GM21737 (cell line): ENCODE data around the gene PLXNB2.
"Not testable (repeated sequence)": the region's sequence is repeated elsewhere in the genome, so short reads cannot be mapped to it uniquely, and the experiment has no call there.

ENCODE experiments used
- ATAC-seq: cut with Tn5 transposase; IDR thresholded peaks from one replicate; pipeline ENCODE4 v1.9.1; 2021; ENCODE audit warnings: mild to moderate bottlenecking, moderate library complexity; ENCODE audit not compliant: unreplicated experiment

The PLXNB2 gene

GRCh38 chr22:50326225-50326955 is 18.9 kb upstream of the PLXNB2 start:
- ATAC-seq, result peak; percentile 2

- no peak for ATAC-seq
Observed at GRCh38 chr22:50325444-50326224, 18.2 kb upstream of the PLXNB2 start.

- no peak for ATAC-seq
Observed at GRCh38 chr22:50323900-50324299, 16.5 kb upstream of the PLXNB2 start.

GRCh38 chr22:50322382-50323104 is 15.1 kb upstream of the PLXNB2 start:
- not testable (repeated sequence) for ATAC-seq

GRCh38 chr22:50320671-50321325 is 13.4 kb upstream of the PLXNB2 start:
- no peak for ATAC-seq

GRCh38 chr22:50320116-50320515 is 12.7 kb upstream of the PLXNB2 start:
- no peak for ATAC-seq

GRCh38 chr22:50319503-50319951 is 12.1 kb upstream of the PLXNB2 start:
- ATAC-seq, result no peak

- ATAC-seq, result no peak
Observed at GRCh38 chr22:50318698-50319411, 11.4 kb upstream of the PLXNB2 start.

- no peak for ATAC-seq
Observed at GRCh38 chr22:50318356-50318697, 10.9 kb upstream of the PLXNB2 start.

- ATAC-seq, result no peak
Observed at GRCh38 chr22:50317674-50318073, 10.2 kb upstream of the PLXNB2 start.

GRCh38 chr22:50317178-50317577 is 9.7 kb upstream of the PLXNB2 start:
- no peak for ATAC-seq

GRCh38 chr22:50316114-50317065 is 8.9 kb upstream of the PLXNB2 start:
- no peak for ATAC-seq

- no peak for ATAC-seq
Observed at GRCh38 chr22:50315289-50316113, 8.1 kb upstream of the PLXNB2 start.

GRCh38 chr22:50314455-50315288 is 7.2 kb upstream of the PLXNB2 start:
- peak; percentile 71 for ATAC-seq

GRCh38 chr22:50314081-50314454 is 6.6 kb upstream of the PLXNB2 start:
- no peak for ATAC-seq

GRCh38 chr22:50313600-50313999 is 6.2 kb upstream of the PLXNB2 start:
- no peak for ATAC-seq

GRCh38 chr22:50313021-50313420 is 5.6 kb upstream of the PLXNB2 start:
- ATAC-seq, result no peak

GRCh38 chr22:50312371-50312770 is 4.9 kb upstream of the PLXNB2 start:
- no peak for ATAC-seq
